Measurements from ENCODE around the gene RND1. TPM values are rescaled to one million over a fixed set of nuclear protein-coding genes. Genes with fewer than 3 reads are reported as not detected.

RND1 gene
- total RNA-seq, 1 donor from 2014 or later: 15.0 TPM

GRCh38 chr12:48824905-48825304, 40.8 kb downstream of the RND1 start:
- DNase-seq (ENCODE audit: low spot score in 2 of 2, unreplicated experiment in 2 of 2): no peak
- Mint-ChIP-seq H3K9me3 (no peaks in the 10 kb centered on the region), H3K27me3 (ENCODE audit: low read depth) (no peaks in the 10 kb centered on the region), H3K27ac (no peak overlapping the region), H3K4me3 (no peak overlapping the region), H3K36me3 (peaks cover 28% of the 10 kb centered on the region), H3K4me1 (peaks cover 8% of the 10 kb centered on the region)
- no peak for TF ChIP-seq CTCF (IDR thresholded peaks at IDR 0.05; ENCODE audit: unreplicated experiment)

- TF ChIP-seq CTCF (IDR thresholded peaks at IDR 0.05; ENCODE audit: unreplicated experiment): no peak
- no peak overlapping the region for H3K27ac Mint-ChIP-seq
- H3K4me3 Mint-ChIP-seq: no peak overlapping the region
- H3K4me1 Mint-ChIP-seq: peaks cover 15% of the 10 kb centered on the region
- DNase-seq (ENCODE audit: low spot score in 2 of 2, unreplicated experiment in 2 of 2): no peak
- peaks cover 28% of the 10 kb centered on the region for H3K36me3 Mint-ChIP-seq
- H3K9me3 Mint-ChIP-seq: no peaks in the 10 kb centered on the region
- no peaks in the 10 kb centered on the region for H3K27me3 Mint-ChIP-seq (ENCODE audit: low read depth)
These were observed 41.6 kb downstream of the RND1 start for GRCh38 chr12:48824112-48824511.

GRCh38 chr12:48823281-48823680, 42.4 kb downstream of the RND1 start:
- Mint-ChIP-seq H3K36me3 (peaks cover 28% of the 10 kb centered on the region), H3K4me3 (no peak overlapping the region), H3K4me1 (peaks cover 19% of the 10 kb centered on the region), H3K27me3 (ENCODE audit: low read depth) (no peaks in the 10 kb centered on the region), H3K9me3 (no peaks in the 10 kb centered on the region), H3K27ac (no peak overlapping the region)
- TF ChIP-seq CTCF (IDR thresholded peaks at IDR 0.05; ENCODE audit: unreplicated experiment): no peak
- no peak for DNase-seq (ENCODE audit: low spot score in 2 of 2, unreplicated experiment in 2 of 2)

GRCh38 chr12:48822711-48823110, 43.0 kb downstream of the RND1 start:
- no peak for DNase-seq (ENCODE audit: low spot score in 2 of 2, unreplicated experiment in 2 of 2)
- Mint-ChIP-seq H3K4me1 (peaks cover 22% of the 10 kb centered on the region), H3K4me3 (no peak overlapping the region)

GRCh38 chr12:48822139-48822538, 43.5 kb downstream of the RND1 start:
- DNase-seq (ENCODE audit: low spot score in 2 of 2, unreplicated experiment in 2 of 2): no peak
- peak overlapping the region; percentile 2 for H3K27ac Mint-ChIP-seq
- H3K9me3 Mint-ChIP-seq: no peaks in the 10 kb centered on the region
- H3K4me1 Mint-ChIP-seq: peaks cover 28% of the 10 kb centered on the region
- H3K4me3 Mint-ChIP-seq: no peak overlapping the region
- TF ChIP-seq CTCF (IDR thresholded peaks at IDR 0.05; ENCODE audit: unreplicated experiment): no peak
- no peaks in the 10 kb centered on the region for H3K27me3 Mint-ChIP-seq (ENCODE audit: low read depth)
- H3K36me3 Mint-ChIP-seq: peaks cover 26% of the 10 kb centered on the region

More at GRCh38 chr12:48822711-48823110, 43.0 kb downstream of the RND1 start:
- peaks cover 28% of the 10 kb centered on the region for H3K36me3 Mint-ChIP-seq
- no peaks in the 10 kb centered on the region for H3K9me3 Mint-ChIP-seq
- no peaks in the 10 kb centered on the region for H3K27me3 Mint-ChIP-seq (ENCODE audit: low read depth)
- no peak overlapping the region for H3K27ac Mint-ChIP-seq
- TF ChIP-seq CTCF (IDR thresholded peaks at IDR 0.05; ENCODE audit: unreplicated experiment): no peak
